Hematopoietic multipotent progenitor cell treated with erythropoietin and hydrocortisone succinate and interleukin-3 and kit ligand, for 4 days (in vitro differentiated cells): ENCODE measurements around the gene ARL6IP4.

ENCODE experiments used
- DNase-seq: peaks from one replicate; pipeline ENCODE4 v3.0.0-alpha.2; 2015

ARL6IP4 gene

GRCh38 chr12:122979001-122979907 is 1.2 kb upstream of the ARL6IP4 start:
- DNase-seq, result no peak

- DNase-seq, result no peak
Measured at GRCh38 chr12:122979908-122980182, 636 bp upstream of the ARL6IP4 start.

- no peak for DNase-seq
Measured at GRCh38 chr12:122981036-122981471, 573 bp downstream of the ARL6IP4 start.

GRCh38 chr12:122981587-122982476 is 1.4 kb downstream of the ARL6IP4 start:
- DNase-seq, result no peak

DNA sequence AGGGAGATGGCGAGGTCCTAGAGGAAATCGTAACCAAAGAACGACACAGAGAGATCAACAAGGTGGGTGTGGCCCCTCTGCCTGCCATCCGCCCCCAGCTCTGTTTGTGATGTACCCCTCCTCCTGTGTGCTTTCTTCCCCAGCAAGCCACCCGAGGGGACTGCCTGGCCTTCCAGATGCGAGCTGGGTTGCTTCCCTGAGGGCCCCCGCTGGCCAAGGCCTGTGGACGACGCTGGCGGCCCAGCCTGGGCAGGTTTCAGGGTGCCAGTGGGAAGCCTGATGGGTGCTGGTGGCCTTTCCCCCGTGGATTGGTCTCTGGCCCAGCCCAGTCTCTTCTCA is 2.0 kb downstream of the ARL6IP4 start:
- no peak for DNase-seq

GRCh38 chr12:122982963-122983788 is 2.7 kb downstream of the ARL6IP4 start:
- no peak for DNase-seq

DNA sequence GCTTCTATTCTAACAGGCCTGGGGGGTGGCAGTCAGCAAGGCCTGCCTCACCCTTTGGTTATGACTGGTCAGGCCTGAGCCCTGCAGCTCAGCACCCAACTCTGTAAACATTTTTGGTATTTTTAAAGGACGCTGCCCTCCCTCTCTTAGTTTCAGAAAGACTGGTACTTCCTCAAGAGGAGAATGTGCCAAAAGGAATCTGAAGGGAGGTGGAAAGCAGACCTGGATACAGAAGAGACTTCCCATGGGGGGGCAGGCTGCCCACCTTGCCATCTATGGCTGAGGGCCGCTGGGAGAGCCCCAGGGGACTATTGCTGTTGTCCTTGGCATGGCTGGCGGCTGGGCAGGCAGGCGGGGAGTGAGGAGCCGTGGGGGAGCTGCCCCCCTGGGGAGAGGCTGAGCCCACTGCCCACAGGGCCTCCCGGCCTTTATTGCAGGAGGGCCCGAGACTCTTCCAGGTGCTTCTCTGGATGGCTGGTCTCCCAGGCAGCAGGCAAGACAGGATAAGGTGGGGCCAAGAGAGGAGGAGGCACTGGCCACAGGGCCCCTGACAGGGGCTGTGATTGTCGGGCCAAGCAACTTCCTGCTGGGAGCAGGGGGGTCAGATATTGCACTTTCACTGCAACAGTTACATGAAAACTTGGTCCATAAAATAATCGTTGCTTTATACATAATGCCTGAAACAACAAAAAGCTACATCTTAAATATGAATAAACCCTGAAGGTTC is 3.5 kb downstream of the ARL6IP4 start:
- DNase-seq, result peak; percentile 68

GRCh38 chr12:122984612-122985337 is 4.3 kb downstream of the ARL6IP4 start:
- peak; percentile 74 for DNase-seq

DNA sequence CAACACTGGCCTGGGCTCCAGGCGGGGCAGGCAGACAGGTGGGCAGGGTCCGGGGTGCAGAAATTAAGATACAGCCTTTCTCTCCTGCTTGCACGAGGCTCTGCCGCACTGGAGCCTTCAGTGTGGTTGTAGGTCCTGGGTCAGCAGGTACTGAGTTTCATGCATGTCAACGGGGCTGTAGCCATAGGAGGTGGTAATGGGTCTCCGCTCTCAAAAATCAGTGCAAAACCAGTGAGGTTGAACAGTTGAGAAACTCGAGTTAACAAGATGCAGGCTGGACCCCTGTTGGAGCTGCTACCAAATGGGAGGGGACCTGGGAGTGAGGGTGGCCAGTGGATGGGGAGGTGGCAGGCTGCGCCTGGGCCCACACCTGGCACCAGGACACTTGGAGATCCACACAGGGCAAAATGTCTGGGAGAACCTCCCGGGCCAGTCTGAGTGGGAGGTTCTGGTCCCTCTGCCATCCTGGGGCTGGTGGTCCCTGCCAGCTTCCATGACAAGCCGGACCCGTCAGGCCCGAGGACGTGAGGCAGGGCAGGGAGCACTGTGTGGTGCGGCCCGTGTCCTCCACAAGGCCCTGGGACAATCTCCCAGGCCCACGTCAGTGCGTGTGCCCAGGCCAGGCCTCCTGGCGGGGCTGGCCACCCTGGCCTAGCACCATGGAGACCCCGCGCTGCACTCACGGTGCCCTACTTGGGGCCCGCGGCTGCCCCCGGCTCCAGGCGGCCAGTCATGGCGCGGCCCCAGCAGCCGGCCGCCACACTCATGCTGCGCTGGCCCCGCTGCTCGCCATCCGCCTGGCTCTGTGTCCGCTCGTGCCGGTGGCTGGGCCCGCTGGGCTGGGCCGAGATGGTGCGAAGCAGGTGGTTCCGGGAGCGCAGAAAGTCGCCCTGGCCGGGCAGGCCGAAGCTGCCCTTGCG is 5.1 kb downstream of the ARL6IP4 start:
- DNase-seq, result no peak

- DNase-seq, result no peak
Measured at GRCh38 chr12:122986258-122986871, 5.9 kb downstream of the ARL6IP4 start.

DNA sequence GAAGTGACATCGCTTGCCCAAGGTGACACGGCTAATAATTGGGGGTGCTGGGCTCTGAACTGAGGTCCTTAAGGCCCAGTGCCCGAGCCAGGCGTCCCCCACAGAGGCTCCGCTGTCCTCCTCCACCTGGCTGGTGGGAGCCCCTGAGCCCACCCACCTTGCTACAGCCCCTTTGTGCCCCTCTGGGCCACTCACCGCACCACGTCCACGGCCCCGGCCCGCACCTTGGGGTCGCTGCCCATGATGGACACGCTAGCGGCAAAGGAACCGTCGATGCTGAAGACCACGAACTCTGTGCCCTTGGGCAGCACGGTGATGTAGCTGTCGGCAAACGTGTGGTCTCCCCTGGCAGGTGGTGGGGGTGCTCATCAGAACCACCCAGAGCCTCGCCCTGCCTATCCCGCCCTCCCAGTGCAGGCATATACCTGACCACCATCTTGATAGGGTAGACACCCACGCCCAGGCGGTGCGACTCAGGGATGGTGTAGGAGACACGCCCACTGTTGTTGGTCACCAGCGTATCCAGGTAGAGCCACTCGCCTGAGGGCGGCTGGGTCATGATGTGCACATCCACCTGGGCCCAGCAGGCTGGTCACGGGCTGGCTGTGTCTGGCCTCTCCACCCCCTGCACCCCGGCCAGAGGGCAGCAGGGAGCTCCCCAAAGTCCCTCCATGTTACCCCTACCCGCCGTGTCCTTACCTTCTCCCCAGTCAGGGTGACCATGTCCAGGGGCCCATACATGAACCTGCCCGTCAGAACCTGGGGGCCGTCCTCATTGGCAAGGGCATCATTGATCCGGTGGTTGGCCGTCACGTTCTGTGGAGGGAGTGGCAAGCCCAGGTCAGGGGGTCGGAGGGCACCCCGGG is 6.8 kb downstream of the ARL6IP4 start:
- DNase-seq, result no peak

DNA sequence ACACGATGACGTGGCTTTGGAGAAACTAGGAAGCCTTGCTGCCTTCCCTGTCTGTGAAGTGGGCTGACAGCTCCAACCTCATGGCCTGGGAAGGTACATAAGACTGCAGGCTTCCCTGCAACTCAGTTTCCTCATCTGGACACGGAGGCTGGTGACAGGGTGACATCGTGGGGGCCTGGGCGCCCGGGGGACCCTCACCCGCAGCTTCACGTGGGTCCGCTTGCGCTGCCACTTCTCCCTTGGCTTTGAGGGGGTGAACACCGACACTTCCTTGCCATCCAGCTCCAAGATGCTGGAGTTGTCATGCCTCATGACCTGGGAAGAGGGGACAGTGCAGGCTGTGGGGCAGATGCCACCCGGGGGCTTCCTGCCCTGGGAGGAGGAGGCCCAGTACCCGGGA is 7.6 kb downstream of the ARL6IP4 start:
- DNase-seq, result no peak

GRCh38 chr12:122988612-122989212 is 8.2 kb downstream of the ARL6IP4 start:
- DNase-seq, result no peak

- no peak for DNase-seq
Measured at GRCh38 chr12:122989225-122989839, 8.9 kb downstream of the ARL6IP4 start.

DNA sequence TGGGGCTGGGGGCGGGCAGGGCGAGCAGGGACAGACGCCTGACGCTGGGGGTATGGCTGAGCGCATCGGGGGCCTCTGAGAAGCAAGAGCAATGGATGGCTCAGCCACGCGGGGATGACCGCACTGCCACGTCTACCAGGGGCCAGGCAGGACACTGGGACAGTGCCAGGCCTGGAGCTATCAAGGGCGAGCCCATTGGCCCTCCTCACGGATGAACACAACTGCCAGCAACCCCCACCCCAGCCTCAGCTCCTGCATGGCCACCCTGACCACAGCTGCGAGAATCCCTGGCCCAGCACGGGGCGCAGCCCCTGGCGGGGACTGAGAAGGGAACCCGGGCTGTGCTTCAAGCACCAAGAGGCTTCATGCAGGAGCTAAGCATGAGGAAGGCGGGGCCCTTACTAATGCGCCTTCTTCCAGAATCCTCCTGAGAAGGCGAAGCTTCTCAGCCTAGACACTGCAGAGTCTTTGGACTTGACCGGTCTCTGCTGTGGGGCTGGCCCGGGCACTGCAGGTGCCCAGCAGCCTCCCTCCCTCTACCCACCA is 9.5 kb downstream of the ARL6IP4 start:
- DNase-seq, result no peak

GRCh38 chr12:122990561-122990960 is 10.1 kb downstream of the ARL6IP4 start:
- no peak for DNase-seq

GRCh38 chr12:122990961-122991622 is 10.6 kb downstream of the ARL6IP4 start:
- DNase-seq, result no peak
